ENCODE results near the gene STX8.
"Not testable (repeated sequence)": the region's sequence is repeated elsewhere in the genome, so short reads cannot be mapped to it uniquely, and the experiment has no call there.

STX8 gene

GRCh38 chr17:9363440-9364350, 211.9 kb downstream of the STX8 start:
- peak; percentile 81 for DNase-seq (ENCODE audit: low read depth)
- TF ChIP-seq CTCF (IDR thresholded peaks at IDR 0.05; ENCODE audit: insufficient read depth, low read depth, low read length, missing control alignments), result no peak
- no peak overlapping the region for H3K4me3 ChIP-seq (ENCODE audit: low read length)

- no peak for TF ChIP-seq CTCF (IDR thresholded peaks at IDR 0.05; ENCODE audit: insufficient read depth, low read depth, low read length, missing control alignments)
- no peak overlapping the region for H3K4me3 ChIP-seq (ENCODE audit: low read length)
- peak; percentile 68 for DNase-seq (ENCODE audit: low read depth)
Measured at GRCh38 chr17:9361188-9361955, 214.2 kb downstream of the STX8 start.

- DNase-seq (ENCODE audit: low read depth), result peak; percentile 21
- H3K4me3 ChIP-seq (ENCODE audit: low read length), result no peak overlapping the region
- no peak for TF ChIP-seq CTCF (IDR thresholded peaks at IDR 0.05; ENCODE audit: insufficient read depth, low read depth, low read length, missing control alignments)
Measured at GRCh38 chr17:9360677-9361081, 214.9 kb downstream of the STX8 start.

GRCh38 chr17:9356488-9356911, 219.1 kb downstream of the STX8 start:
- TF ChIP-seq CTCF (IDR thresholded peaks at IDR 0.05; ENCODE audit: insufficient read depth, low read depth, low read length, missing control alignments), result no peak
- peak; percentile 24 for DNase-seq (ENCODE audit: low read depth)
- H3K4me3 ChIP-seq (ENCODE audit: low read length), result no peak overlapping the region

- H3K4me3 ChIP-seq (ENCODE audit: low read length), result no peak overlapping the region
- no peak for DNase-seq (ENCODE audit: low read depth)
- no peak for TF ChIP-seq CTCF (IDR thresholded peaks at IDR 0.05; ENCODE audit: insufficient read depth, low read depth, low read length, missing control alignments)
Measured at GRCh38 chr17:9355846-9356245, 219.8 kb downstream of the STX8 start.

- H3K4me3 ChIP-seq (ENCODE audit: low read length); DNase-seq (ENCODE audit: low read depth): not testable (repeated sequence)
Measured at GRCh38 chr17:9355231-9355630, 220.4 kb downstream of the STX8 start.

GRCh38 chr17:9350080-9350479, 225.5 kb downstream of the STX8 start:
- no peak for TF ChIP-seq CTCF (IDR thresholded peaks at IDR 0.05; ENCODE audit: insufficient read depth, low read depth, low read length, missing control alignments)
- no peak overlapping the region for H3K4me3 ChIP-seq (ENCODE audit: low read length)
- peak; percentile 90 for DNase-seq (ENCODE audit: low read depth)
